GM18508 (cell line): ENCODE data around the gene SUSD6.
"Not testable (repeated sequence)": the region's sequence is repeated elsewhere in the genome, so short reads cannot be mapped to it uniquely, and the experiment has no call there.

Experiments
- ATAC-seq: cut with Tn5 transposase; IDR thresholded peaks from one replicate; pipeline ENCODE4 v1.9.1; 2021; ENCODE audit warnings: moderate number of reproducible peaks; ENCODE audit not compliant: insufficient read depth, unreplicated experiment

The SUSD6 gene

DNA sequence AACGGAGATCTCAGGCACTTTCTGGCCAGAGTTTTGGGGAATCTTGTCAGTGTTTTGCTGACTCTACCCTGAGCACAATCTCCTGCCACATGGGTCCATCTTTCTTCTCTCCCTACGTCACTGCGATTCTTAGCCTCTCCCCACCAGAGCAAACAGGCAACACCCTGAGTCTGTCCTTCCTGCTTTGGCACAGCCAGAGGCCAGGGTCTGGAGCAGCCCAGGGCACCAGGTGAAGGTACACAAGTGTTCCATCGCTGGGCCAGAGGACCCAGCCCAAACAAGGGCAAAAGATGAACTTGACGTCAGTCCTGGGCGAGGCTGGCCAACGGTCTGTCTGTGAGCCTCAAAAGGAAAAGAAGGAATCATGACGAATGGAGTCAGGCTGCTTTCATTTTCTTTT is 24.0 kb upstream of the SUSD6 start:
- no peak for ATAC-seq

GRCh38 chr14:69591317-69591716 is 20.1 kb upstream of the SUSD6 start:
- ATAC-seq, result no peak

GRCh38 chr14:69593018-69593677 is 18.2 kb upstream of the SUSD6 start:
- ATAC-seq, result no peak

DNA sequence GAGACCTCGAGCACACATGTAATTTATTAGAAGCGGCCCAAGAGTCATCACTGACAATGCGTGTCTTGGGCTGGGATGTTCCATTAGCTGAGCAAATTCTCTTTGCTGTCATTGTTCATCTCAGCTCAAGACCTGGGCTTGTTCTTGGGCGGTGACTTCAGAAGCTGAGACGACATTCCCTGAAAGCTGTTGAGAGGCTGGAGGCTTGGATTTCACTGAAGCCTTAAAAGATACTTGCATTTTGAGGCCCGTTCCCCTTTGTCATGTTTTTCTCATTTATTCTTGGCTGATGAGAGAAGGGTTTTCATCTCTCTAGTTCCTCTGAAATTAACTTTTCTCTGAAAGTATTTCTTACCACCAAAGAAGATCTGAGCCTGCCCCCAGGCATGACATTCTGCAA is 16.6 kb upstream of the SUSD6 start:
- ATAC-seq, result no peak

DNA sequence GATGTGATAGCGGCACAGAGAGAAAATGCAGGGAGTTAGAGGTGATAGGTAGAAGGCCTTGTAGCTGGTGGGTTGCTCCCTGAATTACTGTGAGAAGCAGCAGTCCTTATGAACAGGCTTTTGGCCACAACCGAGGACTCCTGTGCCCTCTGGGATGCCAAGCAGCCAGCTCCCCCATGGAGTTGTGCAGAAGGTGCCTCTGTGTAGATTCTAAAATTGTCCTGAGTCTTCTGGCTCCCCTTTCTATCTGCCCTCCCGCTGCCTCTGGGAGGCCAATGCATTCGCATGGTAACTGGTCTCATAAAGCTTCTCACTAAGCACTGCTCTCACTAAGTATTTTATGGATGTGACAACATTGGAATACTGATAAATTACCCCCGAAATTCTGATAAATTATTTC is 16.1 kb upstream of the SUSD6 start:
- no peak for ATAC-seq

- not testable (repeated sequence) for ATAC-seq
Observed at GRCh38 chr14:69599431-69599830, 12.0 kb upstream of the SUSD6 start.

GRCh38 chr14:69600304-69600891 is 11.0 kb upstream of the SUSD6 start:
- no peak for ATAC-seq

DNA sequence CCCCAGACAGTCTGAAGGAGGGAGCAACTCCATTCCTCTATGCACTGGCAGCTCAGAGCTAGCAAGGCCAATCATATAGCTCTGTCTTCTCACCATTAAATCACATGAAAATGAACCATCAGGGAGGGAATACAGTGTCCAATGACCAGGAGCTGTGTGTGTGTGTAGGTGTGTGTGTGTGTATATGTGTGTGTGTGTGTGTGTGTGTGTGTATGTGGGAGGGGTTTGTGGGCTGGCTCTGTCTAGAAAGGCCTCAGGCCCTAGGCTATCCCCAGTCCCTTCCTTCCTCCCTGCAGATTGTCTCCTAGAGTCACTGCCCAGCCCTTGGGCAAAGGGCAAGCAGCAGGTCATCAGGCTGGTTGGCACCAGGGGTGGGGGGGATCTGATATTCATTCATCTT is 5.7 kb upstream of the SUSD6 start:
- no peak for ATAC-seq

DNA sequence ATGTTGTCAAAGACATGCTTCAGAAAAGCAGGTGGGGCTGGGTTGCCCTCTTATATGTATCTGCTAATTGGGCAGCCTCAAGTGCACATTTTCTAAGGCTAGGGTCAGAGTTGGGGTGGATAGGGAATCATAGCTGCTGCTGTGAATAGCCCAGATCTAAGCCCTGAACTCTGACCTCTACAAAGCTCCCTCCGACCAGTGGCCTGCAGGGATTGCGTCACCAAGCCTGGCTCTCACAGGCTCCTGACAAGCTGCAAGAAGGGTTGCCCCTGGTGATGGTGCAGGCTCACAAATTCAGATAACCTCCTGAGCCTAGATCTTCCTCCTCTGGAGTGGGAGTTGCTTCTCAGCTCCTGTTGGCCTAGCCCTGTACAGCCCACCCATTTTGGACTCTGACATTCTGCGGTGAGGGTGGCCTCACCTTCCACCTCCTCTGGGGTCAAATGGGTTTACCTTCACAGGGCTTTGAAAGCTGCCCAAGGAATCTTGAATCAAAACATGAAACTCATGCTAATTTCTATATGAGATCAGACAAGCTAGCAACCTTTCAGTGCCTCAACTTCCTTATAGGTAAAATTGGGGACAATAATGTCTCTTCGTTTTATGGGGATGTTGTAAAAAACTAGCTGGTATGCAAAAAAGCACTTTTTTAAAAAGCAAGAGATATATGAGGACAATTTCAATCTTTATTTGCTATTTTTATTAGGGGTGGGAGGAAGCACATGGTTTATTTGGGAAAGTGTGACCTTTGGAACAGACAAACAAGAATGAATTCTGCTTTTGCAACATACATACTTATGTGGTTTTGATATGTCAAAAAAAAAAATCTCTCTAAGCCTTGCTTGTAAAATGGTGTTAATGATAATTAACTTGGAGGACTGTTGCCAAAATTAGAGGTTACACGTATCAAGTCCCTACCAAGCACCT is 4.9 kb upstream of the SUSD6 start:
- no peak for ATAC-seq

GRCh38 chr14:69610020-69610873 is 1.1 kb upstream of the SUSD6 start:
- no peak for ATAC-seq

DNA sequence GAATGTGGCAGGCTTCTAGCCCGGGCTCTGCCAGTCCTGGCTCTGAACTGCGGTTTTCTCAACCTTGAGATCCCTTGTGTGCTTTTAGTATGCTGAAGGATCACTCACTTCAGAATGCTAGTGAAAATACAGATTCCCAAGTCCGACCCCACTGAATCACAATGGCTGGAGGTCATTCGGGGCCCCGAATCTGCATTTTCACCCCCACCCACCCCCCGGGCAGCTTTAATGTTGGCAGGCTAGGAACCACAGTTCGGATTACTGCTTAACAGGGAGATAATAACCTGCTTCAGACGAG is 573 bp upstream of the SUSD6 start:
- no peak for ATAC-seq

DNA sequence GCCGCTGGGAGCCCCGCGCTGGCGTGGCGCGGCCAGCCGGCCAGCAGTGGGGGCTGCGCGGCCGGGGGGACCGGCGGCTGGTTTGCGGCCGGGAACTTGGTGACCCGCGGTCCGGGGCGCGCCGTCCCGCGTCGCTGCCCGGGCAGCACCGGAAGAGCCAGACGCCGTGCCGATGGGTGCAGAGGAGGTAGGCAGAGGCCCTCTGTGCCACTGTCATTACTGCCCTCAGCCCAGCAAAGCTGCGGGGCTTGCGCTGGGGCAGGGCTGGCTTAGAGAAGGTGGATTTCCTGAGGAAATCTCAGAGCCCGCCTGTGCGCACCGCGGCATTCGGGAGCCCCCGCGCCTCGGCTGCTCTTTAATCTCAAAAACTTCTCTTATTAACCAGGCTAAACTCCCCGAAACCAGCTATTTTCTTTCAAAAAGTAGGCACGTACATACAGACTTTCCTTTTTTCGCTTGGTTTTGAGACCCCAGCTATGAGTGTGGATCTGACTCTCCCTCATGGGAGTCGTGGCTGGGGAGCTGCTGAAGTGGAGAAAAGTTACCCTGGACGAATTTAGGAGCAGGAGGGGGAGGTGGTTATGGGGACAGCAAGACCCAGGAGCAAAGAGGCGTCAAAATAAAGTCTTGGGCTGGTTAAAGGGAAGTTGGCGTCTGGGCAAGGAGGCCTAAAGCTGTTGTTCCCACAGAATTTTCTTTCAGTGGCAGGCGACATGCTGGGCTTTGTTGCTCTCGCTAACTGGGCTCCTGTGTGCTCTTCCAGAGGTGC is 802 bp downstream of the SUSD6 start:
- no peak for ATAC-seq

- no peak for ATAC-seq
Observed at GRCh38 chr14:69612783-69613130, 1.4 kb downstream of the SUSD6 start.

DNA sequence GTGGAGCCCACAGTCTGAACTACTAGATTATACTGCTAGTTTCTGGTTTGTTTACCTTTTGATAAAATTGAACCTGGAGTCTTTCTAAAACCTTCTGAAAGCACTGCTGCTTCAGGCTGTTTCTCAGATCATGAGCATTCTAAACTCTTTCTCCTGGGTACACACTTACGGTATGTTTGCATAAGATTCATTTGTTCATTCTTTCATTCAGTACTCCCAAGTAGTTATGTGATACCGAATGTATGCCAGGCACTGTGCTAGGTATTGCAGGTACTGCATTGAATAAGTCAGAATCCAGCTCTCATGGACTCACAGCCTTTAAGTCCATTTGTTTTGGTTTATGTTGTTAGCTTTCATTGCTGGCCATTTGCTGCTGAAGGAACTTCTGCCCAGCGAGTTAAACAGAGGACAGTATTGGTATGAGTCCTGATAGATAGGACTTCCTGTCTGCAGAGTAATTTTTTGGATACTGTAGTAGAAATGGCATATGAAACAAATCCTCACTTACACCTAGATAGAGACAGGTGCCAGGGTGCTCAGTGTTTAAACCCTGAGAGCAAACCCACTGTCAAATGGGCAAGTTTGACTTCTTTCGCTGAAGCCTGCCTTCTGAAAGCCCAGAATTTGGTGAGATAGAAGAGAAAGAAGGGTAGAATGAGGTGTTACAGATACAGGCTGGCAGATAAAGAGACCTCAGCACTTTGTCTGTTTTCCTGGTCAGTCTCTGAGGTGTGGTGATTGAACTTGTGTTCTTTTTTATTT is 2.1 kb downstream of the SUSD6 start:
- ATAC-seq, result no peak

- no peak for ATAC-seq
Observed at GRCh38 chr14:69614592-69614991, 3.2 kb downstream of the SUSD6 start.

DNA sequence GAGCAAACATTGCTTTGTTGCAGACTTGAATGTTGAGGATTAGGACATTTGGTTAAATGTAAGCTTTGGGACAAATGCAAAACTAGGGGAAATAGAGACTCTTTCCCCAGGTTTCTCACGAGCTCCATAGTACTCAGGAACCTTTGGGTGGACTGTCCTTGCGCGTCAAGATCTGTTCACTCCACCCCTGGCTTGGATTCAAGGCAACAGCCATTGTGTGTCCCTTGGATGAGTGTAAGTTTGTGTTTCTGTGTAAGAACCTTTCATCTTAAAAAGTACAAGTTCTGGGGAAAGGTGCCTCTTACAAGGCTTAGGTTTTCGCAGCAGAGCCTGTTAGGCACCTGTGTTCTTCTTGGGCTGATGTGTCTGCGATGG is 3.7 kb downstream of the SUSD6 start:
- ATAC-seq, result no peak

GRCh38 chr14:69615496-69616407 is 4.4 kb downstream of the SUSD6 start:
- ATAC-seq, result no peak

GRCh38 chr14:69616408-69616773 is 5.0 kb downstream of the SUSD6 start:
- no peak for ATAC-seq
